Osteocyte (in vitro differentiated cells): ENCODE data around the gene ZNF737. TPM values are rescaled to one million over a fixed set of nuclear protein-coding genes. Genes with fewer than 3 reads are reported as not detected.

ENCODE experiments used
- DNase-seq: peaks from one replicate; pipeline ENCODE4 v3.0.0; 2021; ENCODE audit warnings: mixed read lengths; ENCODE audit not compliant: unreplicated experiment; ENCODE audit errors: extremely low spot score
- H3K27ac Mint-ChIP-seq: one replicate; pipeline ENCODE4 v1.8.0; 2021; ENCODE audit warnings: mild to moderate bottlenecking, mixed read lengths; ENCODE audit not compliant: unreplicated experiment
- H3K27me3 Mint-ChIP-seq: one replicate; pipeline ENCODE4 v1.8.0; 2021; ENCODE audit warnings: mixed read lengths; ENCODE audit not compliant: unreplicated experiment
- H3K36me3 Mint-ChIP-seq: one replicate; pipeline ENCODE4 v1.8.0; 2021; ENCODE audit warnings: mixed read lengths; ENCODE audit not compliant: unreplicated experiment
- H3K4me1 Mint-ChIP-seq: one replicate; pipeline ENCODE4 v1.8.0; 2021; ENCODE audit warnings: mixed read lengths; ENCODE audit not compliant: unreplicated experiment
- H3K4me3 Mint-ChIP-seq: one replicate; pipeline ENCODE4 v1.8.0; 2021; ENCODE audit warnings: mild to moderate bottlenecking, moderate library complexity, mixed read lengths; ENCODE audit not compliant: unreplicated experiment
- H3K9me3 Mint-ChIP-seq: one replicate; pipeline ENCODE4 v1.8.0; 2021; ENCODE audit warnings: mixed read lengths; ENCODE audit not compliant: unreplicated experiment
- CTCF ChIP-seq: fragments of 200-600 bp; sonication (generic); IDR thresholded peaks from 2 replicates; pipeline ENCODE4 v1.5.0; 2021; ENCODE audit warnings: antibody characterized with exemption, mild to moderate bottlenecking, moderate library complexity
- total RNA-seq: library from RNA; stranded (reverse); gene quantifications from 2 replicates; pipeline ENCODE4 v1.2.1, GENCODE V29; 2021

ZNF737 gene
- total RNA-seq, 1 donor from 2014 or later, result 15.3 TPM

DNA sequence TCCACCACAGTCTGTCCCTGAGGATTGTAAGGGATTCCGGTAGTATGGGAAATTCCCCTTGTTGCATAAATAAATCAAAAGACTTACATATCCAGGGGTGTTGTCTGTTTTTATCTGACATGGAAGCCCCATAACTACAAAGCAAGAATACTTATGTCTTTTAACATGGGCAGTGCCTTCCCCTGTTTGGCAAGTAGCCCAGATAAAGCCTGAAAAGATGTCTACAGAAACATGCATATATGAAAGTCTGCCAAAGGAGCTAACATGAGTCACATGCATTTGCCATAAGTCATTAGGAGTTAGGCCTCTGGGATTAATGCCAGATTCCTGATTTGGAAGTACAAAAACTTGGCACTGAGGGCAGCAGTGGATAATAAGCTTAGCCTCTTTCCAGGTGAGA is 62.1 kb downstream of the ZNF737 start:
- H3K27me3 Mint-ChIP-seq, result no peaks in the 10 kb centered on the region
- no peak for TF ChIP-seq CTCF
- peaks cover 25% of the 10 kb centered on the region for H3K9me3 Mint-ChIP-seq
- no peaks in the 10 kb centered on the region for H3K4me1 Mint-ChIP-seq
- H3K4me3 Mint-ChIP-seq, result no peak overlapping the region
- no peak overlapping the region for H3K27ac Mint-ChIP-seq
- H3K36me3 Mint-ChIP-seq, result no peaks in the 10 kb centered on the region
- no peak for DNase-seq

Other genes with a start within 250 kb of the ZNF737 start
- gene ZNF626, start 95.8 kb upstream of the ZNF737 start, total RNA-seq, result 13.2 and 13.3 TPM in 2 replicates
- gene ZNF66, start 210.5 kb upstream of the ZNF737 start, total RNA-seq, result 3.9 and 5.7 TPM in 2 replicates